ENCODE measurements around the gene C10orf62. TPM values are rescaled to one million over a fixed set of nuclear protein-coding genes. Genes with fewer than 3 reads are reported as not detected.

Gene C10orf62
- not detected in 2 replicates for total RNA-seq

- no peaks in the 10 kb centered on the region for H3K36me3 ChIP-seq (ENCODE audit: control insufficient read depth, insufficient read depth, low read length)
- no peak for TF ChIP-seq CTCF (IDR thresholded peaks at IDR 0.05; ENCODE audit: insufficient read depth, low read length, poor library complexity, severe bottlenecking)
- H3K27me3 ChIP-seq (ENCODE audit: control insufficient read depth, insufficient read depth, low read length): no peaks in the 10 kb centered on the region
- DNase-seq (ENCODE audit: low read depth): no peak
- H3K4me3 ChIP-seq (ENCODE audit: low read depth, low read length): no peak within 1 kb of the TSS
These were observed at the start of gene C10orf62 for GRCh38 chr10:97589479-97589878. Gene C10orf62, plus strand, starts transcription at chr10:97589721. Its CDS starts 177 bp downstream, at chr10:97589898.

DNA sequence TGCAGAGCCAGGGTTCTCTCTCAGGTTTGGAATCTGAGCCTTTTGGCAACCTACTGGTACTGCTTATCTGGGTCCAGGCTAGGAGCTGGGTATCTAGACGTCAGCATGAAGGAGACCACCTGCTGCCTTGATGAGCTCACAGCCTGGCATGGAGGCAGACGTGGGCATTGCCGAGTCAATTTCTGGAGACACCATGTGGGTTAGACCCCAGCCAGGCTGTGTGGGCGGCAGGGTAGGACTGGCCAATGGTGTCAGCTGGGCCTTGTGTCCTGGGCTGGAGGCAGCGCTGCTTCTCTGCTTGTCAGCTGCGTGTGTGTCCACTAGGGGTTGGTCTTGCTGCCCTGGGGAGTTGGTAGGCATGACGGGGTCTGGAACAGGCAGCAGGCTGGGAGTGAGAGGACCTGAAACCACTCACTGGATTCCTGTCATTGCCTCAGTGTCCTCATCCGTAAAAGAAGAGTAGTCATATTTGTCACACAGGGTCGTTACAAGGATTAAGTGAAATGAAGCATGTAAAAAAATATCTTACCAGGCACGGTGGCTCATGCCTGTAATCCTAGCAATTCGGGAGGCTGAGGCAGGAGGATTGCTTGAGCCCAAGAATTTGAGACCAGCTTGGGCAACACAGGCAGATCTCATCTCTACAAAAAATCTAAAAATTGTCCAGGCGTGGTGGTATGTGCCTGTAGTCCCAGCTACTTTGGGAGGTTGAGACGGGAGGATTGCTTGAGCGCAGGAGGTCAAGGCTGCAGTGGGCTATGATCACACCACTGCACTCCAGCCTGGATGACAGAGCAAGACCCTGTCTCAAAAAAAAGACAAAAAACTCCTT, 48.6 kb upstream of the C10orf62 start:
- no peak for DNase-seq (ENCODE audit: low read depth)
- H3K36me3 ChIP-seq (ENCODE audit: control insufficient read depth, insufficient read depth, low read length): no peaks in the 10 kb centered on the region

DNA sequence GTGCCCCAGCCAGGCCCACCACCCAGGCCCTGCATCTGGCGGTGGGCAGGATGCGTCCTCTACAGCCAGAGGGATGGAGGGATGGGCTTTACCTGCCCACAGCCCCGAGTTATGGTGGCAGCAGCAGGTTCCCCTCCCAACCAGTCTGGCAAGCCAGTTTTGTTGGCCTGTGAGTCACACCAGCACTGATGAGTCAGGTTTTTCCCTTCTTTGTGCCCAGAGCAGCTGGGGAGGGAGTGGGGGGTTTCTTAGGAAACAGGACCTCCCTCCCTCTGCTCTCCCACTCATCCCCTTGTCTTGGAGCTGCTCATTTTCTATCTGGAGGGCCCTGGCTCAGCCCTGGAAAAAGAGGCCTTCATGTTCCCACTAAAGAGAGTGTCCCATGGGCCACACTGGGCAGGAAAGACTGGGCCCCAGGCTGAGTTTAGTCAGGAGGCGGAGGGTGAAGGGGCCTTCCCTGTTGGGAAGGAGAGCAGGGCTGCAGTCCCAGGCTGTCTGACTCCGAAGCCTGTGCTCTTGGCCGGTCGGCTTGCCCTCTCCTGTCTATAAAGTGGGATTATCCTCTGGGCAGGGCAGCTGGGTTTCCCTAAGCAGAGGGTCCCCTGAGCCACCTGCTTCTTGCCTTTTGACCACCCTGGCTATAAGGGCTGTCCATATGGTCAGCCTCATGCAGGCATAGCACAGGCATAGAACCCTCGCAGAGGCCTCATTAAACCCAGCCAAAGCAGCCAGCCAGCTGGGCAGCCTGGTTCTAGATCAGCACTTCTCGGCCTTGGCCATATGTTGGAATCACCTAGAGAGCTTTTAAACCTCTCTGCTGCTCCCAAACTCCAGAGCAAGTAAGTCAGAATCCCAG, 47.1 kb upstream of the C10orf62 start:
- peak; percentile 93 for DNase-seq (ENCODE audit: low read depth)
- H3K36me3 ChIP-seq (ENCODE audit: control insufficient read depth, insufficient read depth, low read length): no peaks in the 10 kb centered on the region
- H3K4me3 ChIP-seq (ENCODE audit: low read depth, low read length): no peak overlapping the region
- H3K27me3 ChIP-seq (ENCODE audit: control insufficient read depth, insufficient read depth, low read length): no peaks in the 10 kb centered on the region
- TF ChIP-seq CTCF (IDR thresholded peaks at IDR 0.05; ENCODE audit: insufficient read depth, low read length, poor library complexity, severe bottlenecking): no peak

More for the DNA sequence above, 48.6 kb upstream of the C10orf62 start:
- Histone ChIP-seq H3K4me3 (ENCODE audit: low read depth, low read length) (no peak overlapping the region), H3K27me3 (ENCODE audit: control insufficient read depth, insufficient read depth, low read length) (no peaks in the 10 kb centered on the region)
- peak; percentile 7 for TF ChIP-seq CTCF (IDR thresholded peaks at IDR 0.05; ENCODE audit: insufficient read depth, low read length, poor library complexity, severe bottlenecking)

DNA sequence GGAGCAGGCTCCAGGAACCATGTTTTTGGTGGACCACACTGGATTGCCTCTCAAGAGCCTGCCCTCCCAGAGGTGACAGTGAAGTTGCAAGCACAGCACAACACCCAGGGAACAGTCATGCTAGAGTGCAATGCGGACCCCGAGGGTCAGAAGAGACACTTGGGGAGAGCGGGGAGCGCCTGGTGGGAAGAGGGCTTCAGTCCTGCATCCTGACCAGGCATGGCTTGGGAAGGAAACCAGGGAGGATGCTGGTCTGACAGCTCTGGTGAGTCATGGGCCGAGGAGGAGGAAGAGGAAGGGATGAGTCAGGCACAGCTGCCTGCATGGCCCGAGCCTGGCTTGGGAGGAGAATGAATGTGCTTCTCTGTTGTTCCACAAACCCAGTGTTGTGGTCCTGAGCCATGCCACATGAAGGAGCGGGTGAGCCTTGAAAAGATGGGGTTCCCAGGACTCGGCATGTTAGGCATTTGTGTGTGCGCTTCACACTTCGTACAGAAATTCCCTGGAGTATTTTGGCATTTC, 46.4 kb upstream of the C10orf62 start:
- DNase-seq (ENCODE audit: low read depth): peak; percentile 90
- no peak overlapping the region for H3K4me3 ChIP-seq (ENCODE audit: low read depth, low read length)

More for the DNA sequence above, 46.4 kb upstream of the C10orf62 start:
- no peak for TF ChIP-seq CTCF (IDR thresholded peaks at IDR 0.05; ENCODE audit: insufficient read depth, low read length, poor library complexity, severe bottlenecking)
- no peaks in the 10 kb centered on the region for H3K27me3 ChIP-seq (ENCODE audit: control insufficient read depth, insufficient read depth, low read length)
- no peaks in the 10 kb centered on the region for H3K36me3 ChIP-seq (ENCODE audit: control insufficient read depth, insufficient read depth, low read length)
